GM21529 (cell line): Measurements from ENCODE around the gene LIN7B.
"Not testable (repeated sequence)": the region's sequence is repeated elsewhere in the genome, so short reads cannot be mapped to it uniquely, and the experiment has no call there.

Source experiments
- ATAC-seq: cut with Tn5 transposase; IDR thresholded peaks from one replicate; pipeline ENCODE4 v1.9.1; 2021; ENCODE audit not compliant: unreplicated experiment

The LIN7B gene

GRCh38 chr19:49141352-49141751 lies 27.2 kb downstream of the LIN7B start:
- no peak for ATAC-seq

DNA sequence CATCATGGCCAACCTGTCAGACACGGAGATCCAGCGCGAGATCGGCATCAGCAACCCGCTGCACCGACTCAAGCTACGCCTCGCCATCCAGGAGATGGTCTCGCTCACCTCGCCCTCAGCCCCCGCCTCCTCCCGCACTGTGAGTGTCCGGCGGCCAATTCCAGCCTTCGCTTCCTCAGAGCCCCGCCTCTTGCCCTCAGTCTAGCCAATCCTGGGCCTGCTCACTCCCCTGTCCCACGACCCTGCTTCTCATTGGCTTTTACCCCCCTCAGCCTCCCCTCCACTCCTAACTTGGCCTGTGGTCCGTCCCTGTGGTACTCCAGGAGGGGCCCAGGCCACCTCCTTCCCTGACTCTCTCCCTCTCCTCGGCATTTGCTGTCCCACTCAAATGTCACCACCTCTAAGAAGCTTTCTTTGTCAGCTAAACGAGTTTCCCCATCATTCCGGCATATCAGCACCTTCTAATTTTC lies 28.7 kb downstream of the LIN7B start:
- peak; percentile 70 for ATAC-seq

GRCh38 chr19:49145573-49146407 lies 31.6 kb downstream of the LIN7B start:
- ATAC-seq: no peak

- ATAC-seq: not testable (repeated sequence)
Measured at GRCh38 chr19:49146408-49146770, 32.2 kb downstream of the LIN7B start.

GRCh38 chr19:49148044-49148682 lies 34.0 kb downstream of the LIN7B start:
- no peak for ATAC-seq

GRCh38 chr19:49148784-49149651 lies 34.8 kb downstream of the LIN7B start:
- no peak for ATAC-seq

DNA sequence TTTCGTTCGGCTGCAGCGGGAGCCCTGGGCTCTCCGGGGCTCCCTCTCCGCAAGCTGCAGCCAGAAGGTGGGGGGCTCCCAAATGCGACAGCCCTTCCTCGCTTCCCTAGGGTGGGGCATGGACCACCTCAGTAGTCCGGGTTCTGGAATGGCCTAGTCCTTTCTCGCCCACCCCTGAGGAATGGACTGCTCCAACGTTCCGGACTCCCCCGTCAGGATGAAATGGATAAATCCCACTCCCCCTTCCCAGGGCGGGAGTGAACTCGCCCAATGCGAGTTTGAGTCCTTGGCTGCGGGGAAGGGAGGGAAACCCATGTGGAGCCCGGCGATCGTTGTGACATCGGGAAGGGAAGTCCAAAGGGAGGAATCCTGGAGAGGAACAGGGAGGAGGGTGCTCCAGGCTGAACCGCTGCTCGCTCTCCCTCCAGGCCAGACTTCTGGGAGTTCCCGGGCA lies 35.5 kb downstream of the LIN7B start:
- ATAC-seq: no peak

GRCh38 chr19:49150106-49150943 lies 36.2 kb downstream of the LIN7B start:
- no peak for ATAC-seq

- ATAC-seq: no peak
Measured at GRCh38 chr19:49150944-49151243, 36.7 kb downstream of the LIN7B start.

DNA sequence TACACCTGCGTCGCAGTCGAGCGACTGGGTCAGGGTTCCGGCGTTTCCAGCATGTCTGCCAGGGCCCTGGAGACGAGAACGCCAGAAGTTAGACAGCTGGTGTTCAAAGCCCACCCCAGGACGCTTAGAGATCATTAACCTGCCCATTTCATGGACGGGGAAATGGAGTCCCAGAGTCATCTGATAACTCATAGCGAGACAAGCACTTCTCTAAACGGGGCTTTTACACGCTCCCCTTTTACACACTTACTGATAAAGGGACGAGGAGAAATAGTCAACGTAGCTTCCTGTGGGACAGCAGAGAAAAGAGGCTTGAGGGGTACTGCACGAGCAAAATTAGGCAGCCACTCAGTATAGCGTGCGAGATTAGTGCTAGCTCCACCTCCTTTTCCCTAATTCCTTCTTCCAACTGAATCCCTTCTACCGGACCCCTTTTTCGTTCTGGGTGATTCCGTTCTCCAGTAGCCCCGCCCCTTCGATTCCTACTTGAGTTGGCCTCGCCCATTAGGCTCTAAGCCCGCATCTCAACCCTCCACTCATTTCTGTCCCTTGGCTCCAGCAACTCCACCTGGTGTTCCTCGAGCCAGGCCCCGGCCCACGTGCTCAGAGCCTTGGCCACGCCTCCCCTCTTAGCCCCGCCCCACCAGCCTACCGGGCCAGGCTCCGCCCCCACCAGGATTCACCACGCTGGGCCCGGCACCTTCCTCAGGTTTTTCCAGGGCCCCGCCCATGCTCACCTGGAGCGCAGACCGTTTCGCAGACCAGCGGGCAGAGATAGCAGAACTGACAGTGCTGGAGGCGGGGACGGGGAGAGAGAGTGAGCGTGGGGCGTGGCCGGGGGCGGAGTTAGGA lies 37.3 kb downstream of the LIN7B start:
- no peak for ATAC-seq

GRCh38 chr19:49152119-49152550 lies 38.0 kb downstream of the LIN7B start:
- ATAC-seq: no peak

GRCh38 chr19:49153167-49153809 lies 39.1 kb downstream of the LIN7B start:
- no peak for ATAC-seq

GRCh38 chr19:49154279-49154678 lies 40.1 kb downstream of the LIN7B start:
- ATAC-seq: no peak

DNA sequence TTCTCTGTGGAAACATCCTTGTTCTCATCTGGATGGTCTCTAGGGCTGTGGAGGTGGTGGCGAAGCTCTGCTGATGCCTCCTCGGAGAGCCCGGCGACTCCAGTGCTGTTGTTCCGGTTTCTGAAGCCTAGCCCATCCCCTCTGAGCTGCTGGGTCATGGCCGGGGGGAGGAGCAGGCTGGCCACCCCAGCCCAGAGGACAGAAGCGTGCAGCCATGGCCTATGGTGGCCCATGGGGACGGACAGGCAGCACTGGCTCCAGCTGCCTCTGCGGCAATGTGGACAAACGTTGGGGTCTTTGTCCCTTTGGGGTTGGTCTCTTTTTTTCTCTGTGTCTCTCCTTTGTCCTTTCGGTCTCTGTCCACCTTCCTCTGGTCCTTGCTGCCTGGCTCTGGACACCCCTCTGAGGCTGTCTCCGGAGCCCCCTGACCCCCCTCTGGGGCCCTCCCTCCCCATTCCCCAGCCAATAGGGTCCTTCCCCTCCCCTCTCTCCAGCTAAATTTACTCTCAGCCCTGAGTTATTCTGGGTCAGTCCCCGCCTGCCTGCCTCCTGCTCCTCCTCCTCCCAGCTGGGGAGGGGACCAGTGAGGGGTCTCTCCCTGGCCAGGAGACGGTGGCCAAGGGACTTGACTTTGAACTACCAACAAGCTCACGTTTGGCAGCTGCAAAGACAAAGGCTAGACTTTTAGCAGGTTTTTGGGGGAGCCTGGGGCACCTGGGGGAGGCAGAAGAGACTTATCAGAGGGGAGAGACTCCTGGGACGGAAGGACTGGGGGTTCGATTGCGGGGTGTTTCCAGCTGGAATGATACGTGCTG lies 41.0 kb downstream of the LIN7B start, which contains the start of gene HRC:
Gene HRC, minus strand, starts transcription at position 392 of the 815 bp plus-strand sequence. Its CDS starts 159 bp downstream, at position 233.
- no peak for ATAC-seq

GRCh38 chr19:49155820-49156346 lies 41.7 kb downstream of the LIN7B start:
- no peak for ATAC-seq

- no peak for ATAC-seq
Measured at GRCh38 chr19:49157445-49158224, 43.5 kb downstream of the LIN7B start, which contains the start of gene TRPM4. TSS of gene TRPM4 (plus strand) at chr19:49157792. CDS start at chr19:49157867, 75 bp downstream.
